Colonic mucosa (tissue), 4 donors: Measurements from ENCODE around the gene GRSF1. TPM values are rescaled to one million over a fixed set of nuclear protein-coding genes. Genes with fewer than 3 reads are reported as not detected.

Experiments
- DNase-seq: peaks from one replicate; pipeline ENCODE4 v3.0.0-alpha.2; 2020
- H3K27ac ChIP-seq: fragments of 200-600 bp; one replicate; pipeline ENCODE4 v1.8.0; 2021
- H3K27me3 ChIP-seq: fragments of 200-600 bp; one replicate; pipeline ENCODE4 v1.8.0; 2021
- H3K36me3 ChIP-seq: fragments of 200-600 bp; one replicate; pipeline ENCODE4 v1.8.0; 2021
- H3K4me1 ChIP-seq: fragments of 200-600 bp; one replicate; pipeline ENCODE4 v1.8.0; 2021; ENCODE audit warnings: mild to moderate bottlenecking
- H3K4me3 ChIP-seq: fragments of 200-600 bp; one replicate; pipeline ENCODE4 v1.8.0; 2021
- H3K9ac ChIP-seq, 2 donors: one replicate each; pipeline ENCODE4 v1.7.0; 2013; ENCODE audit warnings: control low read depth in 2 of 2, low read depth in 2 of 2, low read length in 2 of 2
- H3K9me3 ChIP-seq: fragments of 200-600 bp; one replicate; pipeline ENCODE4 v1.8.0; 2021
- CTCF ChIP-seq: fragments of 200-600 bp; IDR thresholded peaks from one replicate; pipeline ENCODE4 v1.8.0; 2022; ENCODE audit warnings: antibody characterized with exemption, mild to moderate bottlenecking
- intact Hi-C: fragments of 100-400 bp; cut with DNase I; formaldehyde crosslinking; loops from one replicate; pipeline ENCODE4 v1.14.1; 2022
- total RNA-seq, 2 donors: library from RNA; stranded (reverse); fragmentation: NEBNext Ultra II Directional in 1 of 2; extraction: Animal tissue kit (Norgen Biotek cat#: 25700) in 1 of 2; gene quantifications; one replicate each; pipeline ENCODE4 v1.2.1, GENCODE V29; 2021
- donor health status: healthy.
- donor health status: DM: no; HTN: no; CAD: no.
- donor health status: DM: no; HTN: no; CAD: no.

GRSF1 gene
- total RNA-seq, 2 donors from 2014 or later = 91.0 to 108 TPM

- H3K9me3 ChIP-seq = no peaks in the 10 kb centered on the region
- no peak for DNase-seq
- H3K4me3 ChIP-seq = no peak overlapping the region
- TF ChIP-seq CTCF = no peak
- no peaks in the 10 kb centered on the region for H3K36me3 ChIP-seq
- intact Hi-C loops = loop anchor here (10.0 kb wide), 1 partner anchor 119 kb away; no protein-coding TSS in a partner anchor
- H3K9ac ChIP-seq = no peak overlapping the region
- H3K27me3 ChIP-seq = no peaks in the 10 kb centered on the region
- H3K27ac ChIP-seq = no peak overlapping the region
- no peaks in the 10 kb centered on the region for H3K4me1 ChIP-seq
These were observed 6.0 kb downstream of the GRSF1 start for GRCh38 chr4:70833675-70834074.

GRCh38 chr4:70831293-70831692 is 8.4 kb downstream of the GRSF1 start:
- H3K36me3 ChIP-seq = peaks cover 9% of the 10 kb centered on the region
- H3K9me3 ChIP-seq = no peaks in the 10 kb centered on the region
- no peak overlapping the region for H3K4me3 ChIP-seq
- no peaks in the 10 kb centered on the region for H3K27me3 ChIP-seq
- H3K9ac ChIP-seq = no peak overlapping the region
- no peaks in the 10 kb centered on the region for H3K4me1 ChIP-seq
- TF ChIP-seq CTCF = no peak
- intact Hi-C loops = loop anchor here (10.0 kb wide), 1 partner anchor 116 kb away; no protein-coding TSS in a partner anchor
- H3K27ac ChIP-seq = no peak overlapping the region
- no peak for DNase-seq

GRCh38 chr4:70830054-70830453 is 9.6 kb downstream of the GRSF1 start:
- no peak for DNase-seq
- no peak for TF ChIP-seq CTCF
- Histone ChIP-seq H3K4me3 (no peak overlapping the region), H3K27ac (no peak overlapping the region), H3K27me3 (no peaks in the 10 kb centered on the region), H3K9ac (no peak overlapping the region), H3K4me1 (no peaks in the 10 kb centered on the region), H3K36me3 (peaks cover 21% of the 10 kb centered on the region), H3K9me3 (no peaks in the 10 kb centered on the region)
- intact Hi-C loops = loop anchor here (10.0 kb wide), 1 partner anchor 115 kb away; no protein-coding TSS in a partner anchor

- intact Hi-C loops = no loop called here
- no peak for DNase-seq
- Histone ChIP-seq H3K27me3 (no peaks in the 10 kb centered on the region), H3K9ac (no peak overlapping the region), H3K4me3 (no peak overlapping the region), H3K36me3 (peaks cover 22% of the 10 kb centered on the region), H3K27ac (no peak overlapping the region), H3K9me3 (no peaks in the 10 kb centered on the region), H3K4me1 (no peaks in the 10 kb centered on the region)
- TF ChIP-seq CTCF = no peak
These were observed 10.2 kb downstream of the GRSF1 start for GRCh38 chr4:70829492-70829891.

GRCh38 chr4:70829015-70829414 is 10.7 kb downstream of the GRSF1 start:
- H3K27ac ChIP-seq = no peak overlapping the region
- peaks cover 22% of the 10 kb centered on the region for H3K36me3 ChIP-seq
- no peak overlapping the region for H3K4me3 ChIP-seq
- no peaks in the 10 kb centered on the region for H3K9me3 ChIP-seq
- DNase-seq = no peak
- H3K4me1 ChIP-seq = no peaks in the 10 kb centered on the region
- no peaks in the 10 kb centered on the region for H3K27me3 ChIP-seq
- intact Hi-C loops = no loop called here
- no peak overlapping the region for H3K9ac ChIP-seq
- TF ChIP-seq CTCF = no peak

GRCh38 chr4:70818921-70819320 is 20.8 kb downstream of the GRSF1 start:
- Histone ChIP-seq H3K27ac (no peak overlapping the region), H3K4me3 (no peak overlapping the region), H3K9me3 (no peaks in the 10 kb centered on the region), H3K36me3 (no peaks in the 10 kb centered on the region), H3K9ac (no peak overlapping the region), H3K27me3 (no peaks in the 10 kb centered on the region), H3K4me1 (no peaks in the 10 kb centered on the region)
- no peak for TF ChIP-seq CTCF
- DNase-seq = no peak
- intact Hi-C loops = no loop called here
